SH-SY5Y (cell line): ENCODE measurements around the gene EPG5.

Experiments used
- GATA2 ChIP-seq: IDR thresholded peaks from 2 replicates; pipeline ENCODE4 v1.6.1; 2011; ENCODE audit warnings: mild to moderate bottlenecking, low read depth, low read length
- GATA3 ChIP-seq: IDR thresholded peaks from 2 replicates; pipeline ENCODE4 v1.6.1; 2011; ENCODE audit warnings: low read depth, mild to moderate bottlenecking, low read length, moderate library complexity

GRCh38 chr18:45829855-45830254 is 137.3 kb downstream of the EPG5 start:
- TF ChIP-seq GATA2 (no peak), GATA3 (no peak)
